Posterior vena cava (tissue), 2 donors: Measurements from ENCODE around the gene ZNF41. TPM values are rescaled to one million over a fixed set of nuclear protein-coding genes. Genes with fewer than 3 reads are reported as not detected.
"Not testable (repeated sequence)": the region's sequence is repeated elsewhere in the genome, so short reads cannot be mapped to it uniquely, and the experiment has no call there.

Experiments used
- DNase-seq: peaks from one replicate; pipeline ENCODE4 v3.0.0-alpha.2; 2020; ENCODE audit warnings: low spot score
- intact Hi-C, 2 donors: fragments of 100-400 bp; cut with DNase I; formaldehyde crosslinking; loops; one replicate each; pipeline versions ENCODE4 v1.14.1 to v1.14.2; 2022 to 2023
- long read RNA-seq, 2 donors: library from polyadenylated mRNA; unstranded; transcript quantifications; one replicate each; pipeline ENCODE4 v2.0.0, GENCODE V29; 2020 to 2021
- total RNA-seq, 2 donors: library from RNA; stranded (reverse); fragmentation: NEBNext Ultra II Directional; extraction: Animal tissue kit (Norgen Biotek cat#: 25700); gene quantifications; one replicate each; pipeline ENCODE4 v1.2.1, GENCODE V29; 2021
- donor health status: DM: yes; HTN: yes; CAD: no.
- donor health status: DM: yes; HTN: yes; CAD: no.

Gene ZNF41
- total RNA-seq, result 1 to 10 TPM; 6.4 to 8.5 TPM
- long read RNA-seq, donor 1, partial matches to known transcripts, result 0 of 2 reads
- long read RNA-seq, donor 1, other reads (novel, unspliced or antisense), result 2 of 2 reads
- long read RNA-seq, donor 2, result 0 reads

DNA sequence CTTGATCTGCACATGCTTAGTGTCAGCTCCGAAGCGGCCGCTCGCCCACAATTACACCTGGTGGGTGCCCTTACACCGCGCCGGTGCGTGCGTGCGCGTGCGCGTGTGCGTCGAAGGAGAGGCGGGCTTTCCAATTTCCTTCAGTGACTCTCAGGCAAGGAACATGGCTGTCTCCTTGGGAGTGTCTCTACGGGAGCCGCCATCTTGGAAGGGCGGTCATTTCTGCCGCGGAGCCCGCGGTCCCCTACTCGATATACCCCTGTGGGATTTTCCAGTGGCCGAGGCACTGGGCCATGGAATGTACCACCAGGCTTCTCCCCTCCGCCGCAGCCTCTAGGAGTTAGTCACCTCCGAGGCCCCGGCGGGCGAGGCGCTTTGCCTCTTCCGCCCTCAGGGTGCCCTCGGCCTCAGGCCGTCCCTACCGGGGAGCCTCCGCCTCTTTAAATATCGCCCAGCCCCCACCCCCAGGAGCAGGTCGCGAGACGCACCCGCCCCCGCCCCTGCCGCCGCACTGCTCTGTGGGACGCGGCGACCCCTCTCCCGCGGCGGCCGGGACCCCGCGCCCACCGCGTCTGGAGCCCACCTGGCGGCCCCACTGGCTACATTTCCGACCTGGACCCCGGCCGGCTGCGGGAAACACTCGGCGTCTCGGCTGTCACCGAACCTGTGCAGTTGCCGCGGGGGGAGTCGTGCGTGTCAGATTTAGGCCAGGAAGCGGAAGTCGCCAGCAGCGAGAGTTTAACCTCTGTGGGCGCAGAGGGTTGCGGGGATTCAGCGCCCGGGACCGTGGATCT lies at the start of gene ZNF41:
TSS of gene ZNF41 (minus strand) at position 711 of the 794 bp plus-strand sequence. CDS start 15,741 bp downstream, outside the sequence.
- intact Hi-C loops, result no loop called here
- DNase-seq, result peak; percentile 91

GRCh38 chrX:47530049-47530448 lies 47.0 kb upstream of the ZNF41 start:
- no peak for DNase-seq
- intact Hi-C loops, result no loop called here

DNA sequence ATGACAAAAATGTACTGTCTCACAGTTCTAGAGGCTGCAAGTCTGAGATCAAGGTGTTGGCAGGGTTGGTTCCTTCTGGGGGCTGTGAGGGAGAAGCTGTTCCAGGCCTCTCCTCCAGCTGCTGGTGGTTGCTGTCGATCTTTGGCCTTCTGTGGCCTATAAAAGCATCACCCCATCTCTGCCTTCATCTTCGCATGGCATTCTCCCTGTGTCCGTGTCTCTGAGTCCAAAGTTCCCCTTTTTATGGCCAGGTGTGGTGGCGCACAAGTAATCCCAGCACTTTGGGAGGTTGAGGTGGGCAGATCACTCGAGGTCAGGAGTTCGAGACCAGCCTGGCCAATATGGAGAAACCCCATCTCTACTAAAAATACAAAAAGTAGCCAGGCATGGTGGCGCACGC lies 46.5 kb upstream of the ZNF41 start:
- intact Hi-C loops, result loop anchor here in 1 of 2 donors (10.0 kb wide), 1 partner anchor 335 kb away; the partner anchor contains the start of gene UBA1
- DNase-seq, result no peak

GRCh38 chrX:47523713-47524166 lies 40.7 kb upstream of the ZNF41 start:
- intact Hi-C loops, result loop anchor here (5.0 to 10.0 kb wide), 2 partner anchors 321 to 329 kb away; partner anchors contain the start of gene UBA1 (in 1 of the 2)
- DNase-seq, result no peak

- DNase-seq, result peak; percentile 94
- intact Hi-C loops, result loop anchor here (5.0 to 10.0 kb wide), 2 partner anchors 321 to 328 kb away; partner anchors contain the start of gene UBA1 (in 1 of the 2)
Measured at GRCh38 chrX:47523297-47523696, 40.3 kb upstream of the ZNF41 start.

DNA sequence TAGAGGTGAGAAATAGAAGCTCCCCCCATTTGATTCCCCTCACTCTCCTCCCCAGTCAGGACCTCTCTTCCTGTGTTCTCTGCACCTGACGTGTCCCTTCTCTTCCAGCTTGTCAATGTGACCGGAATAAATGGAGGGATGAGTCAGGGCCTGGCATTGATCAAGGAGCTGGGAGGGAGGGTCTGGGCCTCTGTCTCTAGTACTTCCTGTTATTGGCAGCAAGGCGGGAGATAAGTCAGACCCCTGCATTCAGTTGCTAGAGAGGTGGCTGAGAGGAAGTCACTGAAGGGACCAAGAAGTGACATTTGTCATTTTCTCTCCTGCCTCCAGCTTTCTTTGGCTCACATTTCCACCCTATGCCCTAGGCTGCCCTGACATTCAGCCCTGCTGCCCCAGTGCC lies 35.1 kb upstream of the ZNF41 start:
- intact Hi-C loops, result no loop called here
- DNase-seq, result no peak

DNA sequence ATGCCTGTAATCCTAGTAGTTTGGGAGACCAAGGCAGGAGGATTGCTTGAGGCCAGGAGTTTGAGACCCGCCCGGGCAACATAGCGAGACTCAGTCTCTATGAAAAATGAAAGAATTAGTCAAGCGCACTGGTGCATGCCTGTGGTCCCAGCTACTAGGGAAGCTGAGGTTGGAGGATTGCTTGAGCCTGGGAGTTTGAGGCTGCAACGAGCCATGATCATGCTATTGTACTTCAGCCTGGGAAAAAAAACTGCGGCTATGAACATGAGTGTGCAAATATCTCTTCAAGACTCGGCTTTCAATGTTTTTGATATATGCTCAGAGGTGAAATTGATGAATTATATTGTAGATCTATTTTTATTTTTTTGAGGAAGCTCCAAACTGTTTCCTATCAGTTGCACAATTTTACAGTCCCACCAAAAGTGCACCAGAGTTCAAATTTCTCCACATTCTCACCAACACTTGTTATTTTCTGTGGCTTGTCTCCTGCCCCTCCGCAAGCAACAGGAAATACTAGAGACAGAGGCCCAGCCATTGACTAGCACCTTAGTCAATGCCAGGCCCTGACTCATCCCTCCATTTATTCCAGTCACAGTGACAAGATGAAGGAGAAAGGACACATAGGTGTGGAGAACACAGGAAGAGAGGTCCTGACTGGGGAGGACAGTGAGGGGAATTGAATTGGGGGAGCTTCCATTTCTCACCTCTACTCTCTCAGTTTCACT lies 33.1 kb upstream of the ZNF41 start:
- intact Hi-C loops, result no loop called here
- DNase-seq, result no peak

DNA sequence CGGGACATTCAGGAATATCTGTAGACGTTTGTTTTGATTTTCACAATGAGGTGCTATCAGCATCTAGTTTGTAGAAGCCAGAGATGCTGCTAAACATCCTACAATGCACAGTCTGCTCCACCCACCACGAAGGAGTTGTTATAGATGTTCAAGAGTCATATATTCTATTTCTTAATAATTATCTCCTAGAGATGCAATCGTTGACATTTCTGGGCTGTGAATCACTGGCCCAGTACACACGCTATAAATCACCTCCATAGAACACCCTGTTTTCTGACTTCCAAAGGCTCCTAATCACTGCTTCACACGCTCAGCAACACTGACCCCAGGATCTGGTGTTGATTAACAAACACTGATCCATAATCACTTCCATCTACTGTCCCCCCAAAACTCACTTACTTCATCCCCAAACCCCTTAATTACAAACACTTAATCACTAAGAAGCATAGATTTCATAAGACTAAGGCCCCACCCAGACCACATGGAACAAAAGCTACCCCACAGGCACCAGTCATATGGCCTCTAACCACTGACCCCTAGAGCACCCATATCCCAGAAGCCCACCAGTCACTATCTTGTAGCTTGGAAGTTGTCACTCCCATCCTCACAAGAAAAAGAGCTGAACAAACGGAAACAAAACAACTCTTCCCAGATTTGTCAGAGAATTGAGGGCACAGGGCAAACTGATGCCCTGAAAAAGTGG lies 31.7 kb upstream of the ZNF41 start:
- DNase-seq, result no peak
- intact Hi-C loops, result no loop called here

GRCh38 chrX:47513034-47513965 lies 30.3 kb upstream of the ZNF41 start:
- DNase-seq, intact Hi-C loops: not testable (repeated sequence)

- intact Hi-C loops, result not testable (repeated sequence)
Measured at GRCh38 chrX:47512383-47512782, 29.4 kb upstream of the ZNF41 start.

DNA sequence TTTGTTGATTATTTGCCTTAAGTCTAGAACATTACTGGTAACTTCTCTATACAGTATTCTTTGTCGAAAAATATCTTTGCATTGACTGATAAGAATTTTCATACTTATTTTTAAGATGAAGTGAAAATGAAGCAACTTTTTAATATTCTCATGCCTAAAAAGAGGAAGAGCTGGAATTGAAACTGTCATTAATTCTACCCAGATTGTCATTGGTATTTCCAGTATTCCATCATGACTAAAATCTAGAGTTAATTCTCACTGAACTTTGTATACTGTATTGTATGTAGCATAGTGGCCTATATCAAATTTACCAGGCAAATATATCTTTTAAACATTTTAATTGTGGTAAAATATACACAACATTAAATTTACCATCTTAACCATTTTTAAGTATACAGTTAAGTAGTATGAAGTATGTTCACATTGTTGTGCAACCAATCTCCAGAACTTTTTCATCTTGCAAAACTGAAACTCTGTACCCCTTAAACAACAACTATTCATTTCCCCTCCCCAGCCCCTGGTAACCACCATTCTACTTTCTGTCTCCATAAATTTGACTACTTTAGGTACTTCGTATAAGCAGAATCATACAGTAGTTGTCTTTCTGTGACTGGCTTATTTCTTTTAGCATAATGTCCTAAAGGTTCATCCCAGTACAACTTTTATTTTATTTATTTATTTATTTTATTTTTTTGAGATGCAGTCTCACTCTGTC lies 24.3 kb upstream of the ZNF41 start:
- no peak for DNase-seq
- intact Hi-C loops, result no loop called here

More at GRCh38 chrX:47512383-47512782, 29.4 kb upstream of the ZNF41 start:
- DNase-seq, result not testable (repeated sequence)

DNA sequence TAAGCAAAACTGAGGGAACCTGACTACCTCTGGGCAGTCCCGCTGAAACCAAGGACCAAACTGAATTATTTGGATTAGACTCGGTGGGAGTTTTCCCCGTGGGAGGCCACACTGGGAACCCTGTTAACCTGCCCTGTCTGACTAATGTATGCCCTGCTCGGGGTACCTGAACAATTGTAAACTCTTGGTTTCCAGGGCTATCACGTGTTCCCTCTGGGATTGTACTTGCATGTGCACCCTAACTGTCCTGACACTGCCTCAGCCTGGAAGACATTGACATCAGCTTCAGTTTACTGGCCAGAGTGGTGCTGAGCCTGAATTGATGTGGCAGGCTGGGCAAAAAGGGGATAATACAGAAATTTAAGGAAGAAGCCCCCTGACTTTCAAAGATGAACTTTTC lies 20.1 kb upstream of the ZNF41 start:
- no peak for DNase-seq
- intact Hi-C loops, result no loop called here

DNA sequence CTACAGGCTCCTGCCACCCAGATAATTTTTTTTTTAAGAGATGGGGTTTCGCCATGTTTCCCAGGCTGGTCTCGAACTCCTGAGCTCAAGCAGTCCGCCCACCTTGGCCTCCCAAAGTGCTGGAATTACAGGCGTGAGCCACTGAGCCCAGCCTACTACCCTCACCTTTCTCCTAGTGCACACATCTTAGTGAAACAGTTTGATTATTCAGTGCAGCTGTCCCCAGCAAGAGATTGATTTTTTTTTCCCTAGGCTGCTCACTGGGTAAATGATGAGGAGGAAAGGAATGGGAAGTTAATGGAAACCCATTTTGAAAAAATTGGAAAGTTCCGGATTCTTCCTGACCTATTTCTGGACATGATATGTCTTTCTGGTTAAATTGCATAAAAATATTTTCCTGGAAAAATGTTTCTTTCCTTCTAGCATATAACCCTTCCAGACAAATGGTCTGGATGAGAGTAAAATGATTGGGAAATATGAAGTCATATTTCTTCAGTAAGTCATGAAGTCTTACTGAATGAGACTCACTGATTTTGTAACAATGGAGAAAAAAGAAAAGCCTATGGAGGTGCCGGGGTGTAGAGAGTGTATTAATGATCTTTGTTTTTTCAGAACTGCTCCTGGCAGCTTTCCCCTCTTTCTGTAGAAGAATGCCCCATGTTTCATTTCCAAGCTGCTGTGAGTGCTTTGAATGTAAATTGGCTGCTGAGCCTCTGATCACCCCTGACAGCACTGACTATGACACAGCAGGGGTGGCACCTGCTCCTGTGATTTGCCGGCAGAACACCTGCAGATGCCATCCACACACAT lies 19.5 kb upstream of the ZNF41 start:
- intact Hi-C loops, result no loop called here
- no peak for DNase-seq

DNA sequence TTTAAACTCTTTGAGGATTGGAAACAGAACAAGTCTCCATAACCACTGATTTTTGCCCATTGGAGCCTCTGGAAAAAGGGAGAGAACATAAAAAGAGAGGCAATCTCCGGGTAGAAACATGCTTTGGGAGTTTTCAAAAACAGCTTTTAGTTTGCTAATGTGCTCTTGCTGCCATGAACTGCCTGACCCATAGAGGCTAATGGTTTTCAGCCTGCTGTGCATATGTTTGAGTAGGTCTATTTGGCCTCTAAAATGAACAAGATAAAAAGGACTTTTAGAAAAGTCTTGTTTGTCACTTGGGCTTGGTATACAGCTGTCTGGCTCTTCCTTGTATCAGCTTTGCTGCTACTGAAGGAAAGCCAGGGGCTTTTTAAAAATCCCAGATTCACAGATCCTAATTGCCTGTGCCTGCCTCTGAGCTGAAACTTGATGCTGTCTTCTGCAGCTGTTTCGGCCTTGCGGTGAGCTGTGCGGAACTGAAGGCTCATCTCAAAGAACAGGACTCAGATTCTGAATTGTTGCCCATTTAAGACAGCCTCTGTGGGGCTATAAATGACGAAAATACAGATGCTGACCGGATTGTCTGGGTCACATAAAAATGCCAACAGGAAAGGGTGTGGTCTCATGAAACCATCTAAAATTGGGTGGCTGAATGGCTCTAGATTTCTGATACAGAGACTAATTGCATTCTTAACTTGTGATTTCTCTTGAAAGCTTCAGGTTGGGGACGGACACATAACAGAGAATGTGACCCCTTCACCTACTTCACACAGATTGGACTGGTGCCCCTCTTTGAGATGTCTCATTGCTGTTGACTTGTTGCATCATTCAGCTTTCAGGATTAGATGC lies 18.4 kb upstream of the ZNF41 start:
- intact Hi-C loops, result no loop called here
- DNase-seq, result no peak

- DNase-seq, result no peak
- intact Hi-C loops, result no loop called here
Measured at GRCh38 chrX:47500554-47500953, 17.5 kb upstream of the ZNF41 start.

- no peak for DNase-seq
- intact Hi-C loops, result no loop called here
Measured at GRCh38 chrX:47499293-47499692, 16.3 kb upstream of the ZNF41 start.
